ENCODE data around the gene SARM1. TPM values are rescaled to one million over a fixed set of nuclear protein-coding genes. Genes with fewer than 3 reads are reported as not detected.

Gene SARM1
- total RNA-seq, 2 donors from 2014 or later = 1.3 to 2.0 TPM

DNA sequence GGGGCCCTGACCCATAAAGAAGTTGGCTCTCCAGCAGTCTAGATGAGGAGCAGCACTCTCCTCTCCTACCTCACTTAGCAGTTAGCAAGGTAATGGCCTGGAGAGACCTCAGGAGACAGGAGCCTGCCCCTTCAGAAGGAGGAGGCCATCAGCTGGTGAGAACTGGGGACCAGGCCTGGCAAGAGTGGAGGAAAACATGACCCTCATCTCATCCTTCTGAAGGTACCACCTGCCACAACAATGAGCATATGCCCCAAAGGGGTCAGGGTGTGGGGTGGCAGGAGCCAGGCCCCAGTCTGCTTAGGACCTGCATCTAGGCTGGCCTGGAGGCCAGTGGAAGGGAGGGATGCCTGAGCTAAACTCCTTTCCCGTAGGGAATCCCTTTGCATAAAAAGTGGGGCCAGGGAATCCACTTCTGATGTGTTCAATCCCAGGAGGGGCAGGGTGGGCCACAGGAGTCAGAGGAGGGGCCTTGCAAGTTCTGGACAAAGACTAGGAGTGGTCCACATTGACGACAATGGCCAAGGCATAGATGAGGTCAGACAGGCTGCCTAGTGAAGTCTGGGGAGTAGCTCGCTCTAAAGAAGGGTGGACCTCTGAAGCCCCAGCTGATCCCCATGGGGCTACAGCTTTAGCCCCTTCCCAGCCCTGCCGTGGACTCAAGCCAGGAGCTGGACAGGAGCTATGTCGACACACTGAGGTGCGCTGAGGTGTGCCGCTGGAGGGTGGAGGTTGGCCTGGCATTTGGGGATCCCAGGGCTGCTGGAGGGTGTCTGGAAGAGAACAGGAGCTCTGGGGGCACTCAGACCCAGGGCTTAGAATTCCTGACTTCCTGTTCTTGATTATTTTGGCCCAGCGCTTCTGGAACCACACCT is 7.5 kb upstream of the SARM1 start:
- Mint-ChIP-seq H3K4me3 (no peak overlapping the region), H3K9me3 (no peaks in the 10 kb centered on the region), H3K4me1 (peaks cover 4% of the 10 kb centered on the region), H3K27me3 (ENCODE audit: insufficient read depth) (peaks cover 7% of the 10 kb centered on the region), H3K36me3 (ENCODE audit: low read depth) (peaks cover 34% of the 10 kb centered on the region), H3K27ac (no peak overlapping the region)
- Histone ChIP-seq H3K27me3 (ENCODE audit: control insufficient read depth, insufficient read depth, low read length, poor library complexity, severe bottlenecking) (peaks cover 40% of the 10 kb centered on the region), H3K4me3 (ENCODE audit: low read length) (no peak overlapping the region), H3K9me3 (ENCODE audit: control insufficient read depth, low read length) (no peaks in the 10 kb centered on the region), H3K9ac (ENCODE audit: extremely low read depth, low read length, poor library complexity, severe bottlenecking) (no peak overlapping the region), H3K36me3 (ENCODE audit: control insufficient read depth, insufficient read depth, low read length) (peaks cover 30% of the 10 kb centered on the region), H3K27ac (ENCODE audit: low read depth, low read length) (no peak overlapping the region), H3K4me1 (ENCODE audit: control insufficient read depth, insufficient read depth, low read length) (no peaks in the 10 kb centered on the region)
- TF ChIP-seq, protein P1, sequence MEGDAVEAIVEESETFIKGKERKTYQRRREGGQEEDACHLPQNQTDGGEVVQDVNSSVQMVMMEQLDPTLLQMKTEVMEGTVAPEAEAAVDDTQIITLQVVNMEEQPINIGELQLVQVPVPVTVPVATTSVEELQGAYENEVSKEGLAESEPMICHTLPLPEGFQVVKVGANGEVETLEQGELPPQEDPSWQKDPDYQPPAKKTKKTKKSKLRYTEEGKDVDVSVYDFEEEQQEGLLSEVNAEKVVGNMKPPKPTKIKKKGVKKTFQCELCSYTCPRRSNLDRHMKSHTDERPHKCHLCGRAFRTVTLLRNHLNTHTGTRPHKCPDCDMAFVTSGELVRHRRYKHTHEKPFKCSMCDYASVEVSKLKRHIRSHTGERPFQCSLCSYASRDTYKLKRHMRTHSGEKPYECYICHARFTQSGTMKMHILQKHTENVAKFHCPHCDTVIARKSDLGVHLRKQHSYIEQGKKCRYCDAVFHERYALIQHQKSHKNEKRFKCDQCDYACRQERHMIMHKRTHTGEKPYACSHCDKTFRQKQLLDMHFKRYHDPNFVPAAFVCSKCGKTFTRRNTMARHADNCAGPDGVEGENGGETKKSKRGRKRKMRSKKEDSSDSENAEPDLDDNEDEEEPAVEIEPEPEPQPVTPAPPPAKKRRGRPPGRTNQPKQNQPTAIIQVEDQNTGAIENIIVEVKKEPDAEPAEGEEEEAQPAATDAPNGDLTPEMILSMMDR (conservative IDR thresholded peaks at IDR 0.05) = no peak
- WGBS, 2 experiments (ENCODE audit: insufficient coverage in 1 of 2, insufficient read length in 1 of 2) = 94 to 95% methylated on average over 7 to 8 of the region's 8 CpGs
- no peak for DNase-seq

DNA sequence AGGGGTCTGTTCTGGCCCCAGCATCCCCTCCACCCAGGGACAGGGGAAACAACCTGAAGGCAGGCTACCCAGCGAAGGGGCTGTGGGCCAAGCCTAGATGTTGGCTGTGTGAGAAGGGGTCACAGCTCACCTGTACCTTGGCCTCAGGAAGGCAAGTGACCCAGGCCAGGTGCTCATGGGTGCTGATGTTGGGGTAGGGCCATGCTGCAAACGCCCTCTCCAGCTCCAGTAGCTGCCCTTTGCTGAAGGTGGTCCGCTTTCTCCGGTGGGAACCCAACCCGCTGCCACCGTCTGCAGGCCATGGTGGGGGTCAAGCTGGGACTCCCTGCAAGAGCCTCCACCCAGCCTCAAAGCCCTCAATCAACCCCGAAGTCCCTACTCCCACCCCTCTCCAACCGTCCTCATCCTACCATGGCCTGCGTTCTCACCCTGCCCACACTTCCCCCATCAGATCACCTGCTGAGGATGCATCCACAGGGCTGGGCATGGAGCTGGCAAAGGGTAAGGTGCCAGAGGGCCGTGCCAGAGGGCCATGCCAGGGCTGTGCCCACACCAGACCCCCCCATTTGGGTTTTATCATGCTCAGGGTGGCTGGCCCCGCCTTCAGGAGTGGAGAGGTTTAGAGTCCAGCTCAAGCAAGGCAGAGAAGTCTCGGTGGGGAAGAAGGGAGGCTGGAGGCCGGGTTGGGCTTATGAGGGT is 6.7 kb upstream of the SARM1 start, which contains the start of gene SEBOX:
Gene SEBOX, minus strand, starts transcription at position 535 of the 699 bp plus-strand sequence. Its CDS starts 48 bp downstream, at position 487.
- DNase-seq = no peak
- TF ChIP-seq, protein P1 (conservative IDR thresholded peaks at IDR 0.05) = no peak
- H3K4me1 Mint-ChIP-seq = peaks cover 7% of the 10 kb centered on the region
- no peak within 1 kb of the TSS for H3K9ac ChIP-seq (ENCODE audit: extremely low read depth, low read length, poor library complexity, severe bottlenecking)
- peaks cover 30% of the 10 kb centered on the region for H3K36me3 Mint-ChIP-seq (ENCODE audit: low read depth)
- peaks cover 40% of the 10 kb centered on the region for H3K27me3 ChIP-seq (ENCODE audit: control insufficient read depth, insufficient read depth, low read length, poor library complexity, severe bottlenecking)
- no peak within 1 kb of the TSS for H3K27ac Mint-ChIP-seq
- 93 to 94% methylated on average over 3 to 13 of the region's 13 CpGs for WGBS, 2 experiments (ENCODE audit: insufficient coverage in 1 of 2, insufficient read length in 1 of 2)
- H3K4me1 ChIP-seq (ENCODE audit: control insufficient read depth, insufficient read depth, low read length) = peaks cover 3% of the 10 kb centered on the region
- no peak within 1 kb of the TSS for H3K4me3 Mint-ChIP-seq
- peaks cover 7% of the 10 kb centered on the region for H3K27me3 Mint-ChIP-seq (ENCODE audit: insufficient read depth)
- no peak within 1 kb of the TSS for H3K4me3 ChIP-seq (ENCODE audit: low read length)
- no peaks in the 10 kb centered on the region for H3K9me3 Mint-ChIP-seq
- peaks cover 24% of the 10 kb centered on the region for H3K36me3 ChIP-seq (ENCODE audit: control insufficient read depth, insufficient read depth, low read length)
- no peak within 1 kb of the TSS for H3K27ac ChIP-seq (ENCODE audit: low read depth, low read length)
- H3K9me3 ChIP-seq (ENCODE audit: control insufficient read depth, low read length) = no peaks in the 10 kb centered on the region

DNA sequence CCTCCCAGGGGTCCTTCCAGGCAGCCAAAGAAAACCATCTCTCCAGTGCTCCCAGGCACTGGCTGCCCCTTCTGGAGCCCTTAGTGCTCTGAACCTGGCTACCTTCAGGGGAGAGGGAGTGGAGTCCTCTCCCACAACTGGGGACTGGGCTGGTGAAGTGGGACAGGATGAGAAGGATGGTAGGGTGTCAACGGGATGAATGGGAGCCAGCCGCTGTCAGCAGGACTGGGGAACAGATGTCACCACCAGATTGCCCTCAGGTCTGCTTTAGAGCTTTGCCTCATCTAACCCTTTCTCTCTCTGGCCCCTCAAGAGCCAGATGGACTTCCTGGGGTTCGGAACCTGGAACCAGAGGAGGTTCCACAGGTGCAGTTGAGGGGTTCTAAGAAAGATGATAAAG is 6.0 kb upstream of the SARM1 start:
- Mint-ChIP-seq H3K27ac (no peak overlapping the region), H3K27me3 (ENCODE audit: insufficient read depth) (peaks cover 7% of the 10 kb centered on the region), H3K9me3 (no peaks in the 10 kb centered on the region), H3K36me3 (ENCODE audit: low read depth) (peaks cover 25% of the 10 kb centered on the region), H3K4me3 (no peak overlapping the region), H3K4me1 (peaks cover 14% of the 10 kb centered on the region)
- no peak overlapping the region for H3K4me3 ChIP-seq (ENCODE audit: low read length)
- H3K4me1 ChIP-seq (ENCODE audit: control insufficient read depth, insufficient read depth, low read length) = peaks cover 7% of the 10 kb centered on the region
- TF ChIP-seq, protein P1 (conservative IDR thresholded peaks at IDR 0.05) = no peak
- no peak for DNase-seq
- peaks cover 40% of the 10 kb centered on the region for H3K27me3 ChIP-seq (ENCODE audit: control insufficient read depth, insufficient read depth, low read length, poor library complexity, severe bottlenecking)
- no peaks in the 10 kb centered on the region for H3K9me3 ChIP-seq (ENCODE audit: control insufficient read depth, low read length)
- H3K36me3 ChIP-seq (ENCODE audit: control insufficient read depth, insufficient read depth, low read length) = peaks cover 18% of the 10 kb centered on the region
- no peak overlapping the region for H3K27ac ChIP-seq (ENCODE audit: low read depth, low read length)
- no peak overlapping the region for H3K9ac ChIP-seq (ENCODE audit: extremely low read depth, low read length, poor library complexity, severe bottlenecking)
- 86 to 92% methylated on average over 1 to 3 of the region's 3 CpGs for WGBS, 2 experiments (ENCODE audit: insufficient coverage in 1 of 2, insufficient read length in 1 of 2)
